Esophagus squamous epithelium (tissue), 5 donors: ENCODE data around the gene TATDN3. TPM values are rescaled to one million over a fixed set of nuclear protein-coding genes. Genes with fewer than 3 reads are reported as not detected.

ENCODE experiments used
- DNase-seq: peaks from one replicate; lab custom pipeline; 2025; lab: John Stamatoyannopoulos, UW
- H3K27ac ChIP-seq, 4 donors: fragments of 200-600 bp; sonication (generic); one replicate each; pipeline ENCODE4 v1.5.1; 2016 to 2019; ENCODE audit warnings: mild to moderate bottlenecking in 1 of 4
- H3K27me3 ChIP-seq, 4 donors: fragments of 200-600 bp; sonication (generic); 1 replicate in 3 of 4; 2 replicates in 1 of 4; pipeline versions ENCODE4 v1.5.1 to v1.6.0; 2017 to 2021; ENCODE audit warnings: antibody characterized with exemption in 1 of 4
- H3K36me3 ChIP-seq, 3 donors: fragments of 200-600 bp; sonication (generic); one replicate each; pipeline ENCODE4 v1.5.1; 2016 to 2019
- H3K4me1 ChIP-seq, 3 donors: fragments of 200-600 bp; sonication (generic); one replicate each; pipeline ENCODE4 v1.5.1; 2017 to 2019
- H3K4me3 ChIP-seq, 4 donors: fragments of 200-600 bp; sonication (generic); 1 replicate in 3 of 4; 2 replicates in 1 of 4; pipeline ENCODE4 v1.5.1; 2016 to 2019; ENCODE audit warnings: mild to moderate bottlenecking in 2 of 4, moderate library complexity in 1 of 4
- H3K9me3 ChIP-seq, 3 donors: fragments of 200-600 bp; sonication (generic); one replicate each; pipeline ENCODE4 v1.5.1; 2016 to 2019
- POLR2A ChIP-seq, 4 donors: fragments of 450-650 bp; IDR thresholded peaks; one replicate each; pipeline ENCODE4 v1.6.1; 2017; ENCODE audit warnings: antibody characterized with exemption in 4 of 4, mild to moderate bottlenecking in 4 of 4, moderate library complexity in 3 of 4
- WGBS, 2 donors: methylation state at CpG; one replicate each; pipeline ENCODE4 v1.1.5; 2018; 5-methylcytosine and 5-hydroxymethylcytosine counted together
- intact Hi-C: fragments of 100-400 bp; cut with DNase I; formaldehyde crosslinking; loops from one replicate; pipeline ENCODE4 v1.15.0; 2022
- total RNA-seq, 4 donors: library from RNA; depleted of rRNA; stranded (reverse); fragments of >200 nt; gene quantifications; one replicate each; pipeline ENCODE4 v1.1.0, GENCODE V29; 2016
- TF ChIP-seq, protein P1 (sequence below), 6 experiments: fragments of 450-650 bp in 4 of 6; fragments of 200-600 bp in 2 of 6; sonication (generic) in 2 of 6; IDR thresholded peaks; one replicate each; pipeline ENCODE4 v1.5.1; 2016 to 2019; ENCODE audit warnings: antibody characterized with exemption in 6 of 6, mild to moderate bottlenecking in 4 of 6, moderate library complexity in 4 of 6
- donor health status: DM: yes; HTN: yes; CAD: no.

The TATDN3 gene
- total RNA-seq, 4 donors from 2014 or later = 3.4 to 15.6 (median 10.4) TPM

DNA sequence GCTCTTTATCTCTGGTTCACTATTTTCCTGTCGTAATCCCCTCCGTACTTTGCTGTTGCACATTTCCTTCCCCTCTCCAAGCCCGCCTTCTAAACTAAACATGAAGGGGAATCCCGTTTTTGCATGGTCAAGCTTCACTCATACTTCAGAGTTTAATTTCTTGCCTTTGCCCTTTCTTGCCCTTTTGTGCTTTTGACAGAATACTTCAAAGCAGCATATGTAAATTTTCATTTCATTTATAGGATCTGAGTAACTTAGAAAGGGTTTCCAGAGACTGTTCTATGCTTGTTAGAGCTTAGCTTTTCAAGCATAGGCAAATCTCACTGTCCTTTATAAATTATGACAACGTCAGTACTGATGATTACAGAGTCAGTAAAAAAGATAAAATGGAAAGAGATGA is 28.0 kb downstream of the TATDN3 start:
- no peak for DNase-seq
- WGBS, 2 donors = 7 to 17% methylated on average over 5 of the region's 5 CpGs
- peaks cover 0 to 15% (median 0%) of the 10 kb centered on the region in 3 donors for H3K4me1 ChIP-seq
- H3K36me3 ChIP-seq = no peaks in the 10 kb centered on the region
- intact Hi-C loops = no loop called here
- no peak overlapping the region for H3K4me3 ChIP-seq
- H3K27me3 ChIP-seq = no peaks in the 10 kb centered on the region
- no peak for TF ChIP-seq POLR2A (IDR thresholded peaks at IDR 0.05)
- TF ChIP-seq, protein P1, sequence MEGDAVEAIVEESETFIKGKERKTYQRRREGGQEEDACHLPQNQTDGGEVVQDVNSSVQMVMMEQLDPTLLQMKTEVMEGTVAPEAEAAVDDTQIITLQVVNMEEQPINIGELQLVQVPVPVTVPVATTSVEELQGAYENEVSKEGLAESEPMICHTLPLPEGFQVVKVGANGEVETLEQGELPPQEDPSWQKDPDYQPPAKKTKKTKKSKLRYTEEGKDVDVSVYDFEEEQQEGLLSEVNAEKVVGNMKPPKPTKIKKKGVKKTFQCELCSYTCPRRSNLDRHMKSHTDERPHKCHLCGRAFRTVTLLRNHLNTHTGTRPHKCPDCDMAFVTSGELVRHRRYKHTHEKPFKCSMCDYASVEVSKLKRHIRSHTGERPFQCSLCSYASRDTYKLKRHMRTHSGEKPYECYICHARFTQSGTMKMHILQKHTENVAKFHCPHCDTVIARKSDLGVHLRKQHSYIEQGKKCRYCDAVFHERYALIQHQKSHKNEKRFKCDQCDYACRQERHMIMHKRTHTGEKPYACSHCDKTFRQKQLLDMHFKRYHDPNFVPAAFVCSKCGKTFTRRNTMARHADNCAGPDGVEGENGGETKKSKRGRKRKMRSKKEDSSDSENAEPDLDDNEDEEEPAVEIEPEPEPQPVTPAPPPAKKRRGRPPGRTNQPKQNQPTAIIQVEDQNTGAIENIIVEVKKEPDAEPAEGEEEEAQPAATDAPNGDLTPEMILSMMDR (IDR thresholded peaks at IDR 0.05) = no peak
- H3K27ac ChIP-seq = no peak overlapping the region
- H3K9me3 ChIP-seq = peaks cover 0 to 1% (median under 1%) of the 10 kb centered on the region in 3 donors

DNA sequence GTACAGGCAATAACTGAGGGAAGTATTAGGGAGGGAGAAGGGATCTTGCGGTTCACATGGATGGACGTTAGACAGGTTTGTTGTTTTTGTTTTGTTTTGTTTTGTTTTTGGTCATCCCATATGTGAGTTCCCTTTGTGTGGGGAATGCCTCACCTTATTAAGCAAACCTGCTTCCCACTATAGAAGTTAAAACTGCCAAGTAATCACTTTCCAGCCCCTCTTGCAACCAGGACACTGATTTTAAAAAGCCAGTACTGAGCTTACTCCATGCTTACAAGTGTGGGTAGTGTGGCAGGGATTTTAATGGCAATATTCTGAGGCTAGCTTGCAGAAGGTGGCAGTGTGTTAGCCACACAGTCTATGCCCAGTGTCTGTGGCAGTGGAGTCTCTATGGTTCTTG is 29.3 kb downstream of the TATDN3 start:
- Histone ChIP-seq H3K4me1 (peaks cover 0 to 15% (median 0%) of the 10 kb centered on the region in 3 donors), H3K27ac (no peak overlapping the region), H3K4me3 (no peak overlapping the region), H3K27me3 (no peaks in the 10 kb centered on the region), H3K9me3 (peaks cover 0 to 14% (median 13%) of the 10 kb centered on the region in 3 donors), H3K36me3 (no peaks in the 10 kb centered on the region)
- intact Hi-C loops = no loop called here
- WGBS, 2 donors = 78 to 82% methylated on average over 2 of the region's 2 CpGs
- DNase-seq = no peak
- TF ChIP-seq POLR2A (IDR thresholded peaks at IDR 0.05) = no peak

DNA sequence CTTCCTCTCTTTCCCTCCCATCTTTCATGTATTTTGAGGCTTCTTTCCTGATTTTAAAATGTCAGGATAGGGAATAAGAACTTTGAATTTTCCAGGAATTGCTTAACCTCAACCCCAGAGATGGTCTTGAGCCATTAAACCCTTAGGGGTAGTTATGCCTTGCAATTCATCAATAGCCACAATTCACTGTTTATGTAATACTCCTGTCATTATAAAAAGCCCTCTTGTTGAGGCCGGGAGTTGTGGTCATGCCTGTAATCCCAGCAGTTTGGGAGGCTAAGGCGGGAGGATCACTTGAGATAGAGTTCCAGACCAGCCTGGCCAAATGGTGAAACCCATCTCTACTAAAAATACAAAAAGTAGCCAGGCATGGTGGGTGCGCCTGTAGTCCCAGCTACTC is 31.3 kb downstream of the TATDN3 start:
- TF ChIP-seq POLR2A (IDR thresholded peaks at IDR 0.05) = no peak
- TF ChIP-seq, protein P1 (IDR thresholded peaks at IDR 0.05) = no peak
- H3K27me3 ChIP-seq = no peaks in the 10 kb centered on the region
- H3K4me1 ChIP-seq = peaks cover 0 to 15% (median 0%) of the 10 kb centered on the region in 3 donors
- no peak overlapping the region for H3K27ac ChIP-seq
- DNase-seq = no peak
- no peak overlapping the region for H3K4me3 ChIP-seq
- intact Hi-C loops = no loop called here
- 83 to 100% methylated on average over 2 to 3 of the region's 3 CpGs for WGBS, 2 donors
- peaks cover 0 to 19% (median 18%) of the 10 kb centered on the region in 3 donors for H3K9me3 ChIP-seq
- H3K36me3 ChIP-seq = no peaks in the 10 kb centered on the region

DNA sequence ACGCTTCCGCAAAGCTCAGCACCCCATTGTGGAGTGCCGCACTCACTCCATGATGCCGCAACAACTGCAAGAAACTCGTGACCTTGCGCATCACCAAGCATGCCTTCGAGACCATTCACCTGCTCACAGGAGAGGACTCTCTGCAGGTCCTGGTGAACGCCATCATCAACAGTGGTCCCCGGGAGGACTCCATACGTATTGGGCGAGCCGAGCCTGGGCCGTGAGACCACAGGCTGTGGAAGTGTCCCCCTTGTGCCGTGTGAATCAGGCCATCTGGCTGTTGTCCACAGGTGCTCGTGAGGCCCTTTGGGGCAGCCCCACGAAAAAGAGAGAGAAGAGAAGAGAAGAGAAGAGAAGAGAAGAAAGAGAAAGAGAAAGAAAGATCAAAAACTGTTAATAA is 32.5 kb downstream of the TATDN3 start:
- Histone ChIP-seq H3K27me3 (no peaks in the 10 kb centered on the region), H3K36me3 (no peaks in the 10 kb centered on the region), H3K9me3 (peaks cover 0 to 19% (median 18%) of the 10 kb centered on the region in 3 donors), H3K27ac (no peak overlapping the region), H3K4me1 (peaks cover 0 to 13% (median 0%) of the 10 kb centered on the region in 3 donors), H3K4me3 (no peak overlapping the region)
- no peak for TF ChIP-seq POLR2A (IDR thresholded peaks at IDR 0.05)
- TF ChIP-seq, protein P1 (IDR thresholded peaks at IDR 0.05) = no peak
- 88 to 96% methylated on average over 10 to 12 of the region's 16 CpGs for WGBS, 2 donors
- intact Hi-C loops = no loop called here
- no peak for DNase-seq

DNA sequence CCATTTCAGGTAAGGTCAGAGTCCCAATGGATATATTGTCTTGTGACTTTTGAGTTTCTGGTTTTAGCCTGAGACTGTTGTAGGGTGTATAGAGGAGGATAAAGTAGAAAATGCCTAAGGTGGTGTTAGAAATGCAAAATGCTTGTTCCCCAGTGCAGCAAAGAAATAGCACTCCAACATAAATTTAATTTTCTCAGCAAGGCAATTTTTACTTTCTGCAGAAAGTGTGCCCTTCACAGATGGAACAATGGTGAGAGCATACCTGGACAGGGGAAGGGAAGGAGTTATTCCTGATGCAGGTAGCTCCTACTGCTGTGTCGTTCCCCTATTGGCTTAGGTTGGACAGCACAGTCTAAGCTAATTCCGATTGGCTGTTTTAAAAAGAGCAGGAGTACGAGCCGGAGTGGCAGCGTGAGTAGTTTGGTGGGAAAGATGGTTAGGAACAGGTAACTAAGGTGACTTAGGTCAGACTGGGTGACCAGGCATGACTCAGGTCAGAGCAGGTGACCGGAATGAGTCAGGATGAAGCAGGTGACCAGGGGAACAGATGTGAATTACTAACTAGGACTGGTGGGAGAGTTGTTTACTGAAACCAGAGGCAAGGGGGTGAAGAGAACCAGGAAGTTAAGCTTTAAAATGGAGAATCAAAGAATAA is 34.2 kb downstream of the TATDN3 start:
- no peak for DNase-seq
- intact Hi-C loops = no loop called here
- no peaks in the 10 kb centered on the region for H3K4me1 ChIP-seq
- H3K9me3 ChIP-seq = peaks cover 0 to 19% (median 18%) of the 10 kb centered on the region in 3 donors
- H3K27me3 ChIP-seq = no peaks in the 10 kb centered on the region
- no peaks in the 10 kb centered on the region for H3K36me3 ChIP-seq
- TF ChIP-seq, protein P1 (IDR thresholded peaks at IDR 0.05) = no peak
- no peak for TF ChIP-seq POLR2A (IDR thresholded peaks at IDR 0.05)
- 92% methylated on average over 6 of the region's 6 CpGs for WGBS, 2 donors
- H3K4me3 ChIP-seq = no peak overlapping the region
- no peak overlapping the region for H3K27ac ChIP-seq
